ENCODE data around the gene LRRN2.
"Not testable (repeated sequence)": the region's sequence is repeated elsewhere in the genome, so short reads cannot be mapped to it uniquely, and the experiment has no call there.

Gene LRRN2

GRCh38 chr1:204658295-204658694, 27.2 kb downstream of the LRRN2 start:
- ATAC-seq: no peak

- no peak for ATAC-seq
Observed at GRCh38 chr1:204653590-204654340, 31.8 kb downstream of the LRRN2 start.

GRCh38 chr1:204652497-204652896, 33.0 kb downstream of the LRRN2 start:
- ATAC-seq: no peak

- ATAC-seq: no peak
Observed at GRCh38 chr1:204651843-204652421, 33.6 kb downstream of the LRRN2 start.

- ATAC-seq: no peak
Observed at GRCh38 chr1:204650911-204651570, 34.5 kb downstream of the LRRN2 start.

- no peak for ATAC-seq
Observed at GRCh38 chr1:204649721-204650521, 35.6 kb downstream of the LRRN2 start.

GRCh38 chr1:204648576-204648975, 37.0 kb downstream of the LRRN2 start:
- no peak for ATAC-seq

- no peak for ATAC-seq
Observed at GRCh38 chr1:204647805-204648153, 37.8 kb downstream of the LRRN2 start.

- peak; percentile 51 to 62 for ATAC-seq
Observed at GRCh38 chr1:204647114-204647804, 38.3 kb downstream of the LRRN2 start.

- no peak for ATAC-seq
Observed at GRCh38 chr1:204645666-204646065, 39.9 kb downstream of the LRRN2 start.

GRCh38 chr1:204645251-204645650, 40.3 kb downstream of the LRRN2 start:
- ATAC-seq: no peak

GRCh38 chr1:204643503-204643902, 42.0 kb downstream of the LRRN2 start:
- no peak for ATAC-seq

GRCh38 chr1:204641936-204642335, 43.6 kb downstream of the LRRN2 start:
- ATAC-seq: no peak

- no peak for ATAC-seq
Observed at GRCh38 chr1:204641455-204641854, 44.1 kb downstream of the LRRN2 start.

GRCh38 chr1:204640578-204640977, 45.0 kb downstream of the LRRN2 start:
- no peak for ATAC-seq

- no peak for ATAC-seq
Observed at GRCh38 chr1:204634260-204634910, 51.2 kb downstream of the LRRN2 start.

GRCh38 chr1:204633665-204634064, 51.9 kb downstream of the LRRN2 start:
- no peak for ATAC-seq

GRCh38 chr1:204630132-204630905, 55.2 kb downstream of the LRRN2 start:
- ATAC-seq: no peak

GRCh38 chr1:204629459-204629858, 56.1 kb downstream of the LRRN2 start:
- not testable (repeated sequence) for ATAC-seq

GRCh38 chr1:204628868-204629267, 56.7 kb downstream of the LRRN2 start:
- ATAC-seq: no peak

GRCh38 chr1:204627436-204627835, 58.1 kb downstream of the LRRN2 start:
- no peak for ATAC-seq
